ENCODE measurements around the gene QPRT.

GRCh38 chr16:29651774-29652349, 27.1 kb upstream of the QPRT start:
- TF ChIP-seq CTCF (IDR thresholded peaks at IDR 0.05; ENCODE audit: control extremely low read depth in 1 of 3, insufficient read depth in 1 of 3, low read depth in 1 of 3, low read length in 3 of 3) (no peak), ASH2L (IDR thresholded peaks at IDR 0.05; ENCODE audit: low read length) (no peak), EP300 (IDR thresholded peaks at IDR 0.05; ENCODE audit: borderline replicate concordance in 1 of 2, low read depth in 2 of 2, low read length in 2 of 2) (no peak), TCF12 (IDR thresholded peaks at IDR 0.05; ENCODE audit: low read depth, low read length) (no peak), CTBP2 (IDR thresholded peaks at IDR 0.05; ENCODE audit: borderline replicate concordance, insufficient read depth, insufficient read length, low read length) (no peak), YY1 (IDR thresholded peaks at IDR 0.05; ENCODE audit: low read depth, low read length) (no peak), POLR2AphosphoS5 (IDR thresholded peaks at IDR 0.05; ENCODE audit: low read depth, low read length) (no peak), CHD2 (IDR thresholded peaks at IDR 0.05; ENCODE audit: low read length) (no peak), TEAD4 (IDR thresholded peaks at IDR 0.05; ENCODE audit: low read depth, low read length) (no peak)
